Lower leg skin (tissue), 3 donors: ENCODE measurements around the gene NOD1.

Source experiments
- CTCF ChIP-seq, 3 donors: fragments of 450-650 bp; IDR thresholded peaks; one replicate each; pipeline ENCODE4 v1.5.1; 2016; ENCODE audit warnings: antibody characterized with exemption in 3 of 3, mild to moderate bottlenecking in 3 of 3, moderate library complexity in 2 of 3
- POLR2A ChIP-seq, 2 donors: fragments of 450-650 bp; IDR thresholded peaks; one replicate each; pipeline ENCODE4 v1.6.1; 2016 to 2017; ENCODE audit warnings: antibody characterized with exemption in 2 of 2, mild to moderate bottlenecking in 1 of 2, moderate library complexity in 1 of 2

- TF ChIP-seq CTCF (IDR thresholded peaks at IDR 0.05) (no peak), POLR2A (IDR thresholded peaks at IDR 0.05) (no peak)
Observed at GRCh38 chr7:30458311-30458710, 20.3 kb downstream of the NOD1 start.
